Parathyroid adenoma (tissue), 2 donors: ENCODE measurements around the gene EIPR1.

ENCODE experiments used
- H2AFZ ChIP-seq: fragments of 300-600 bp; sonication (generic); one replicate; pipeline ENCODE4 v1.7.0; 2017; ENCODE audit warnings: antibody characterized with exemption, mild to moderate bottlenecking
- H3K27ac ChIP-seq: fragments of 300-600 bp; sonication (generic); one replicate; pipeline ENCODE4 v1.7.0; 2017
- H3K27me3 ChIP-seq: fragments of 300-600 bp; sonication (generic); one replicate; pipeline ENCODE4 v1.7.0; 2017; ENCODE audit warnings: low read length; ENCODE audit not compliant: control insufficient read depth, insufficient read depth
- H3K36me3 ChIP-seq: fragments of 300-600 bp; sonication (generic); one replicate; pipeline ENCODE4 v1.7.0; 2017; ENCODE audit warnings: low read length; ENCODE audit not compliant: control insufficient read depth, insufficient read depth
- H3K4me1 ChIP-seq: fragments of 300-600 bp; sonication (generic); one replicate; pipeline ENCODE4 v1.7.0; 2017; ENCODE audit warnings: control low read depth
- H3K4me2 ChIP-seq: fragments of 300-600 bp; sonication (generic); one replicate; pipeline ENCODE4 v1.7.0; 2017; ENCODE audit warnings: low read length
- H3K4me3 ChIP-seq: fragments of 300-600 bp; sonication (generic); one replicate; pipeline ENCODE4 v1.7.0; 2017; ENCODE audit warnings: low read depth, low read length
- H3K79me2 ChIP-seq: fragments of 300-600 bp; sonication (generic); one replicate; pipeline ENCODE4 v1.7.0; 2017; ENCODE audit warnings: control low read depth
- H3K9ac ChIP-seq: fragments of 300-600 bp; sonication (generic); one replicate; pipeline ENCODE4 v1.7.0; 2017; ENCODE audit warnings: mild to moderate bottlenecking
- H3K9me3 ChIP-seq: fragments of 300-600 bp; sonication (generic); one replicate; pipeline ENCODE4 v1.7.0; 2017; ENCODE audit warnings: low read length; ENCODE audit not compliant: control insufficient read depth
- CTCF ChIP-seq: fragments of 300-600 bp; sonication (generic); IDR thresholded peaks from one replicate; pipeline ENCODE4 v1.7.0; 2017; ENCODE audit warnings: antibody characterized with exemption, mild to moderate bottlenecking
- donor health status: primary hyperparathyroidism.

EIPR1 gene

GRCh38 chr2:3307901-3308300 lies 69.7 kb downstream of the EIPR1 start:
- Histone ChIP-seq H3K4me1 (peaks cover 10% of the 10 kb centered on the region), H3K4me2 (no peak overlapping the region), H3K9me3 (no peaks in the 10 kb centered on the region), H2AFZ (no peak overlapping the region), H3K79me2 (no peaks in the 10 kb centered on the region), H3K36me3 (no peaks in the 10 kb centered on the region), H3K27ac (no peak overlapping the region), H3K9ac (no peak overlapping the region), H3K4me3 (no peak overlapping the region), H3K27me3 (no peaks in the 10 kb centered on the region)
- TF ChIP-seq CTCF, result no peak

GRCh38 chr2:3307236-3307635 lies 70.4 kb downstream of the EIPR1 start:
- Histone ChIP-seq H3K4me1 (peaks cover 15% of the 10 kb centered on the region), H3K4me2 (no peak overlapping the region), H3K27me3 (no peaks in the 10 kb centered on the region), H3K27ac (no peak overlapping the region), H3K36me3 (no peaks in the 10 kb centered on the region), H3K4me3 (no peak overlapping the region), H3K9me3 (no peaks in the 10 kb centered on the region), H3K9ac (no peak overlapping the region), H3K79me2 (no peaks in the 10 kb centered on the region), H2AFZ (no peak overlapping the region)
- TF ChIP-seq CTCF, result no peak

GRCh38 chr2:3305952-3306351 lies 71.7 kb downstream of the EIPR1 start:
- Histone ChIP-seq H3K4me2 (no peak overlapping the region), H3K9me3 (no peaks in the 10 kb centered on the region), H3K9ac (no peak overlapping the region), H3K79me2 (no peaks in the 10 kb centered on the region), H3K4me1 (peaks cover 21% of the 10 kb centered on the region), H3K4me3 (no peak overlapping the region), H3K27me3 (no peaks in the 10 kb centered on the region), H2AFZ (no peak overlapping the region), H3K36me3 (no peaks in the 10 kb centered on the region), H3K27ac (no peak overlapping the region)
- no peak for TF ChIP-seq CTCF

GRCh38 chr2:3305431-3305830 lies 72.2 kb downstream of the EIPR1 start:
- no peaks in the 10 kb centered on the region for H3K9me3 ChIP-seq
- no peaks in the 10 kb centered on the region for H3K79me2 ChIP-seq
- no peak for TF ChIP-seq CTCF
- H3K27ac ChIP-seq, result no peak overlapping the region
- no peak overlapping the region for H2AFZ ChIP-seq
- peaks cover 26% of the 10 kb centered on the region for H3K4me1 ChIP-seq
- H3K9ac ChIP-seq, result no peak overlapping the region
- no peaks in the 10 kb centered on the region for H3K36me3 ChIP-seq
- H3K27me3 ChIP-seq, result no peaks in the 10 kb centered on the region
- H3K4me2 ChIP-seq, result no peak overlapping the region
- no peak overlapping the region for H3K4me3 ChIP-seq

GRCh38 chr2:3303583-3304406 lies 73.8 kb downstream of the EIPR1 start:
- Histone ChIP-seq H3K79me2 (no peaks in the 10 kb centered on the region), H3K4me1 (peaks cover 36% of the 10 kb centered on the region), H3K4me2 (peak overlapping the region; percentile 13), H3K9ac (no peak overlapping the region), H3K4me3 (no peak overlapping the region), H2AFZ (peak overlapping the region; percentile 61), H3K27me3 (no peaks in the 10 kb centered on the region), H3K9me3 (no peaks in the 10 kb centered on the region), H3K36me3 (no peaks in the 10 kb centered on the region), H3K27ac (peak overlapping the region; percentile 94)
- peak; percentile 98 for TF ChIP-seq CTCF
